ENCODE measurements around the gene B3GNT7.
"Not testable (repeated sequence)": the region's sequence is repeated elsewhere in the genome, so short reads cannot be mapped to it uniquely, and the experiment has no call there.

DNA sequence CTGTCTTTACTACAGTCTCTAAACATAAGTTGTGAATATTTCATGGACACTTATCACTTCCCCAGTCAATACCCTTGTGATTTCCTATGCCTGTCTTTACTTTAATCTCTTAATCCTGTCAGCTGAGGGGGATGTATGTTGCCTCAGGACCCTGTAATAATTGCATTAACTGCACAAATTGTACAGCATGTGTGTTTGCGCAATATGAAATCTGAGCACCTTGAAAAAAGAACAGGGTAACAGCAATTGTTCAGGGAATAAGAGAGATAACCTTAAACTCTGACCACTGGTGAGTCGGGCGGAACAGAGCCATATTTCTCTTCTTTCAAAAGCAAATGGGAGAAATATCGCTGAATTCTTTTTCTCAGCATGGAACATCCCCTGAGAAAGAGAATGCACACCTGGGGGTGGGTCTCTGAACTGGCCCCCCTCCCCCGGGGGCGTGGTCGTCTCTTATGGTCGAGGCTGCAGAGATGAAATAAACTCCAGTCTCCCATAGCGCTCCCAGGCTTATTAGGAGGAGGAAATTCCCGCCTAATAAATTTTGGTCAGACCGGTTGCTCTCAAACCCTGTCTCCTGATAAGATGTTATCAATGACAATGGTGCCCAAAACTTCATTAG, 19.4 kb upstream of the B3GNT7 start:
- TF ChIP-seq, protein P1, sequence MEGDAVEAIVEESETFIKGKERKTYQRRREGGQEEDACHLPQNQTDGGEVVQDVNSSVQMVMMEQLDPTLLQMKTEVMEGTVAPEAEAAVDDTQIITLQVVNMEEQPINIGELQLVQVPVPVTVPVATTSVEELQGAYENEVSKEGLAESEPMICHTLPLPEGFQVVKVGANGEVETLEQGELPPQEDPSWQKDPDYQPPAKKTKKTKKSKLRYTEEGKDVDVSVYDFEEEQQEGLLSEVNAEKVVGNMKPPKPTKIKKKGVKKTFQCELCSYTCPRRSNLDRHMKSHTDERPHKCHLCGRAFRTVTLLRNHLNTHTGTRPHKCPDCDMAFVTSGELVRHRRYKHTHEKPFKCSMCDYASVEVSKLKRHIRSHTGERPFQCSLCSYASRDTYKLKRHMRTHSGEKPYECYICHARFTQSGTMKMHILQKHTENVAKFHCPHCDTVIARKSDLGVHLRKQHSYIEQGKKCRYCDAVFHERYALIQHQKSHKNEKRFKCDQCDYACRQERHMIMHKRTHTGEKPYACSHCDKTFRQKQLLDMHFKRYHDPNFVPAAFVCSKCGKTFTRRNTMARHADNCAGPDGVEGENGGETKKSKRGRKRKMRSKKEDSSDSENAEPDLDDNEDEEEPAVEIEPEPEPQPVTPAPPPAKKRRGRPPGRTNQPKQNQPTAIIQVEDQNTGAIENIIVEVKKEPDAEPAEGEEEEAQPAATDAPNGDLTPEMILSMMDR (conservative IDR thresholded peaks at IDR 0.05; ENCODE audit: low read depth in 2 of 2): not testable (repeated sequence)
- not testable (repeated sequence) for TF ChIP-seq EZH2 (IDR thresholded peaks at IDR 0.05; ENCODE audit: low read depth, unreplicated experiment)
- TF ChIP-seq, protein P2, sequence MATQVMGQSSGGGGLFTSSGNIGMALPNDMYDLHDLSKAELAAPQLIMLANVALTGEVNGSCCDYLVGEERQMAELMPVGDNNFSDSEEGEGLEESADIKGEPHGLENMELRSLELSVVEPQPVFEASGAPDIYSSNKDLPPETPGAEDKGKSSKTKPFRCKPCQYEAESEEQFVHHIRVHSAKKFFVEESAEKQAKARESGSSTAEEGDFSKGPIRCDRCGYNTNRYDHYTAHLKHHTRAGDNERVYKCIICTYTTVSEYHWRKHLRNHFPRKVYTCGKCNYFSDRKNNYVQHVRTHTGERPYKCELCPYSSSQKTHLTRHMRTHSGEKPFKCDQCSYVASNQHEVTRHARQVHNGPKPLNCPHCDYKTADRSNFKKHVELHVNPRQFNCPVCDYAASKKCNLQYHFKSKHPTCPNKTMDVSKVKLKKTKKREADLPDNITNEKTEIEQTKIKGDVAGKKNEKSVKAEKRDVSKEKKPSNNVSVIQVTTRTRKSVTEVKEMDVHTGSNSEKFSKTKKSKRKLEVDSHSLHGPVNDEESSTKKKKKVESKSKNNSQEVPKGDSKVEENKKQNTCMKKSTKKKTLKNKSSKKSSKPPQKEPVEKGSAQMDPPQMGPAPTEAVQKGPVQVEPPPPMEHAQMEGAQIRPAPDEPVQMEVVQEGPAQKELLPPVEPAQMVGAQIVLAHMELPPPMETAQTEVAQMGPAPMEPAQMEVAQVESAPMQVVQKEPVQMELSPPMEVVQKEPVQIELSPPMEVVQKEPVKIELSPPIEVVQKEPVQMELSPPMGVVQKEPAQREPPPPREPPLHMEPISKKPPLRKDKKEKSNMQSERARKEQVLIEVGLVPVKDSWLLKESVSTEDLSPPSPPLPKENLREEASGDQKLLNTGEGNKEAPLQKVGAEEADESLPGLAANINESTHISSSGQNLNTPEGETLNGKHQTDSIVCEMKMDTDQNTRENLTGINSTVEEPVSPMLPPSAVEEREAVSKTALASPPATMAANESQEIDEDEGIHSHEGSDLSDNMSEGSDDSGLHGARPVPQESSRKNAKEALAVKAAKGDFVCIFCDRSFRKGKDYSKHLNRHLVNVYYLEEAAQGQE (IDR thresholded peaks at IDR 0.05; ENCODE audit: unreplicated experiment): not testable (repeated sequence)
